GM18951 (cell line): ENCODE results near the gene ZNF184.

Experiments
- POLR2A ChIP-seq: IDR thresholded peaks from 4 replicates; pipeline ENCODE4 v1.6.1; 2011; ENCODE audit warnings: mild to moderate bottlenecking; ENCODE audit not compliant: insufficient read length, insufficient read depth; ENCODE audit errors: extremely low read depth
- in situ Hi-C: fragments of 300-500 bp; cut with MboI; formaldehyde crosslinking; loops from one replicate; pipeline ENCODE4 v1.12.0; 2022; ENCODE audit warnings: low sequenced_read_pairs, mixed read lengths, inconsistent platforms; ENCODE audit not compliant: unreplicated experiment

The ZNF184 gene

GRCh38 chr6:27502508-27503435, 29.9 kb upstream of the ZNF184 start:
- in situ Hi-C loops = loop anchor here (25.0 kb wide), 1 partner anchor 260 kb away; no protein-coding TSS in a partner anchor
- no peak for TF ChIP-seq POLR2A

DNA sequence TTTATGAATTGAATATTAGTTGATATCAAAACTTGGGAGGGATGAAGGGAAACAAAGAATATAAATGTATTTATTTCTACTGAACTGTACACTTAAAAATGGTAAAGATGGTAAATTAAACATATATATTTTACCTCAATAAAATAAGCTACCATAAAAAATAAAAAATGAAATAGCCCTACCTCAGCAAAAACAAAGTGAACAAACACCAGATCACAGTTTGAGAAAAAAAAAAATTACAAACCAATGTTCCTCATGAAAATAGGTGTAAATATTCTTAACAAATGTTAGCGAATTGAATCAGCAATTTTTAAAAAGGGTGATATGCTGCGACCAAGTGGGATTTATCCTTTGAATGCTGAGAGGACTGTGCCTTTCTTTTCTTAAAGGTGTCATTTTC, 28.3 kb upstream of the ZNF184 start:
- no peak for TF ChIP-seq POLR2A
- in situ Hi-C loops = loop anchor here (25.0 kb wide), 1 partner anchor 261 kb away; no protein-coding TSS in a partner anchor

GRCh38 chr6:27500177-27500576, 27.3 kb upstream of the ZNF184 start:
- TF ChIP-seq POLR2A = no peak
- in situ Hi-C loops = loop anchor here (25.0 kb wide), 1 partner anchor 262 kb away; no protein-coding TSS in a partner anchor

- no peak for TF ChIP-seq POLR2A
- in situ Hi-C loops = no loop called here
These were observed 22.7 kb upstream of the ZNF184 start for GRCh38 chr6:27495386-27496135.

- TF ChIP-seq POLR2A = no peak
These were observed 22.1 kb upstream of the ZNF184 start for GRCh38 chr6:27494987-27495385.

GRCh38 chr6:27494103-27494502, 21.2 kb upstream of the ZNF184 start:
- in situ Hi-C loops = no loop called here
- TF ChIP-seq POLR2A = no peak

More at GRCh38 chr6:27494987-27495385, 22.1 kb upstream of the ZNF184 start:
- in situ Hi-C loops = no loop called here

- in situ Hi-C loops = no loop called here
- no peak for TF ChIP-seq POLR2A
These were observed 19.8 kb upstream of the ZNF184 start for GRCh38 chr6:27492631-27493190.

DNA sequence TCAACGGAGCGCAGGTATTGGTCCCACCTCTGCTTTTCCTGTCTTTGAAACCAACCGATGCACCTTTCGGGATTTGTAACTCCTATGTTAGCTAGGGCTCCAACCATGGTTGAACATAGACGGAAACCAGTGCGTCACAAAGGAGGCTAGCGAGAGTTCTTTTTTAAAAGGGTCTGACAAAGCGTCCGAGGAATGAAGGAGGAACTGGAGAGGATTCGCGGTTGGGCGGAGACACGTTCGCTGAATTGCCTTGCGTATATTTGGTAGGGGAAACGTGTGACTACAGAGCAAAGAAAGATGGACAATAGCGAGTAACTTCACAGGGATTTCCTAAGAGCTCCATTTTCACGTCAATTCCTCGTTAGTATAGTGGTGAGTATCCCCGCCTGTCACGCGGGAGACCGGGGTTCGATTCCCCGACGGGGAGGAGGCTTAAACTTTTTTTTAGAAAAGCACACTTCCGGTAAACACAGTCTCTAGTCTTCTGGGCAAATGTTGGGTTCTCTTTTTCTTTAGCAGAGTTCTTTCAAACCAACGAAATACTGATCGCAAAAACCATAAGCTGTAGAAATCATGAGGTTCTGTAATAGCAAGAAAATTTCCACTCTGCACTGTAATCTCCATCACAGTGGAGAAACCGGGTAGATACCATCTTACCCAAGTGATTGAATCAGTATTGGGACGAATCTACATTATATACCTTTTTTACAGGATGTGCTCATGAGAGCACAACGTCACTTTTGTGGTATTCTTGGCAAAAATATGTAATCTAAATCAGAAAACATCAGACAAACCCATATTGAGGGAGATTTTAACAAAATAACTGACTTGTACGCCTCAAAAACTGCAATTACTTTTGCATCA, 6.6 kb upstream of the ZNF184 start:
- in situ Hi-C loops = no loop called here
- peak; percentile 31 for TF ChIP-seq POLR2A

DNA sequence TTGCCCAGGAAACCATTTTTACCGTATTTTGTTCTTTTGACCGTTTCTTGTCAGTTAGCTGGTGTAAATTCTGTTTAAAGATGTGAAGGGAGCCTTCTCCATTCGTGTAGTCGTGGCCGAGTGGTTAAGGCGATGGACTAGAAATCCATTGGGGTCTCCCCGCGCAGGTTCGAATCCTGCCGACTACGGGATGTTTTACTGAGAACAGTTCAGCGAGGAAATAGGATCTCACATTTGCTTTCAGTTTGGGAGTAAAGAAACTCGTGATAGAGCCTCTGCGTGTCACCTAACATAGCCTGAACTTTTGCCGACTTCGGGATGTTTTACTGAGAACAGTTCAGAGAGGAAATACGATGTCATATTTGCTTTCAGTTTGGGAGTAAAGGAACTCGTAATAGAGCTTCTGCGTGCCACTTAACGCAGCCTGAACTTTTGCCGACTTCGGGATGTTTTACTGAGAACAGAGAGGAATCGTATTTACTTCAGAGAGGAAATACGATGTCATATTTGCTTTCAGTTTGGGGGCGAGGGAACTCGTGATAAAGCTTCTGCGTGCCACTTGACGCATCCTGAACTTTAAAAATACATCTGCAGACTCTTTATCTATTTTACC, 5.9 kb upstream of the ZNF184 start:
- TF ChIP-seq POLR2A = no peak
- in situ Hi-C loops = no loop called here

GRCh38 chr6:27478141-27478705, 5.3 kb upstream of the ZNF184 start:
- in situ Hi-C loops = no loop called here
- TF ChIP-seq POLR2A = no peak

GRCh38 chr6:27477318-27478013, 4.6 kb upstream of the ZNF184 start:
- no peak for TF ChIP-seq POLR2A
- in situ Hi-C loops = no loop called here

DNA sequence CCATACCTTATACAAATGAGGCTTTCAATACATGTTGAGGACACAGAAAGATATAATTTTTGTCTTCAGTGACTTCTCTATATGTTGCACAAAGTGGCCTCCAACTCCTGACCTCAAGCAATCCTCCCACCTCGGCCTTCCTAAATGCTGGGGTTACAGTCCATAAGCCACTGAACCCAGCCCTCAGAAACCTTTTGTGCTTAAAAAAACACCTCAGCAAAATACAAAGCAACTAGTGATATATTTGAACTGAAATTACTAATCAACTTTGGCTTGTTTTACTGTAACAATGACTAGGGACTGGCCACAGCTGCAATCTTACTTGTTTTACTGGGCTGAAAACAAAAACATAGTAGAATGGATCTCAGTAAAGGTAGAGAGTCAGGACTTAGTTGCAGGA, 3.2 kb upstream of the ZNF184 start:
- in situ Hi-C loops = no loop called here
- no peak for TF ChIP-seq POLR2A

- in situ Hi-C loops = no loop called here
- no peak for TF ChIP-seq POLR2A
These were observed 1.8 kb upstream of the ZNF184 start for GRCh38 chr6:27474672-27475071.
